Placental pericyte (primary cell): ENCODE measurements around the gene STAT5B. TPM values are rescaled to one million over a fixed set of nuclear protein-coding genes. Genes with fewer than 3 reads are reported as not detected.

Experiments
- total RNA-seq: library from RNA; depleted of rRNA; stranded (reverse); fragments of >200 nt; gene quantifications from 2 replicates; pipeline ENCODE4 v1.2.3, GENCODE V29; 2012

STAT5B gene
- total RNA-seq, result 24.5 and 28.9 TPM in 2 replicates

DNA sequence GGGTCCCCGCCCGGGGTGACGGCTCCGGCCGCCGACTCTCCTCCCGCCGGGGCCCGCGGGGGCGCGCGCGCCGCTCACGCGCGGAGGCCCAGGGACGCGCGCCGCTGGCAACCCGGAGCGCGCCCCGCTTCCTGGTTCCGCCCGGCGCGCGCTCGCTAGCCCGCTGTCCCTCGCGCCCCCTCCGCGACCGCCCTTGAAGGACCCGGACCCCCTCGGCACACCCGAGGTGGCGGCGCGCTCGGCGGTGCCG lies at the start of gene STAT5B:
TSS of gene STAT5B (minus strand) at position 33 of the 250 bp plus-strand sequence. CDS start 44,264 bp downstream, outside the sequence.

GRCh38 chr17:42287977-42288802 lies 12.0 kb upstream of the STAT5B start, which contains the start of gene STAT5A:
STAT5A (plus strand) TSS chr17:42288498; CDS start chr17:42289412, 914 bp downstream.

DNA sequence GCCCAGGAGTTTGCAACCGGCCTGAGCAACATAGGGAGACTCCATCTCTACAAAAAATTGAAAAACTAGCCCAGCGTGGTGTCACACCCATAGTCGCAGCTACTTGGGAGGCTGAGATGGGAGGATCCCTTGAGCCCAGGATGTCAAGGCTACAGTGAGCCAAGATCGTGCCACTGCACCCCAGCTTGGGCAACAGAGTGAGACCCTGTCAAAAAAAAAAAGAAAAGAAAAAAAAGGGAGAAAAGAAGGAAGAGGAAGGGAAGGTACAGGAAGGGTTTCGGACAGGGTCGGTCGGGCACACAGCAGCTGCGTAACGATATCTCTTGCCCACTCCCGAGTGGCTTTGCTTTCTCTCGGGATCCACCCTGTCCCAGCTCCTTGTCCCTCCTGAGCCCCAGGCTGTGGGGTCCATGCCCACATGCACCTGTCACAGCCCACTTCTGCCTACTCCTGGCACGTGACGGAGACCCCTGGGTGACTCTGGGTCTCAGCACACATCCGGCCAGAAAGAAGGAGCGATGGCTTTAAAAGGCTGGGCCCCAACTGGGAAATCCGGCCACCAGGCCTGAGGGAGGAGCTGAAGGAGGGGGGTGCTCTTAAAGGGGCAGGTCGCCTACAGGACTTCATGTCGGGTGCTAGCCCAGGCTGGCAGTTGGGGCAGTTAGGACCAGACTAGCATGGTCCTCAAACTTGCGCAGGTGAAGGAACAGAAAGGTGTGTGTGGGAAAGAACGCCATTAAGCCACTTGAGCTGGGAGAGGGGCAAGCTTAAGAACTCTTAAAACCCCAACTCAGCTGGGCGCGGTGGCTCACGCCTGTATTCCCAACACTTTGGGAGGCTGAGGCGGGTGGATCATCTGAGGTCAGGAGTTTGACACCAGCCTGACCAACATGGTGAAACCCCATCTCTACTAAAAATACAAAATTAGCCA lies 82.0 kb downstream of the STAT5B start, which contains the start of gene GHDC:
TSS of gene GHDC (minus strand) at position 526 of the 931 bp plus-strand sequence. CDS start 913 bp downstream, outside the sequence.

DNA sequence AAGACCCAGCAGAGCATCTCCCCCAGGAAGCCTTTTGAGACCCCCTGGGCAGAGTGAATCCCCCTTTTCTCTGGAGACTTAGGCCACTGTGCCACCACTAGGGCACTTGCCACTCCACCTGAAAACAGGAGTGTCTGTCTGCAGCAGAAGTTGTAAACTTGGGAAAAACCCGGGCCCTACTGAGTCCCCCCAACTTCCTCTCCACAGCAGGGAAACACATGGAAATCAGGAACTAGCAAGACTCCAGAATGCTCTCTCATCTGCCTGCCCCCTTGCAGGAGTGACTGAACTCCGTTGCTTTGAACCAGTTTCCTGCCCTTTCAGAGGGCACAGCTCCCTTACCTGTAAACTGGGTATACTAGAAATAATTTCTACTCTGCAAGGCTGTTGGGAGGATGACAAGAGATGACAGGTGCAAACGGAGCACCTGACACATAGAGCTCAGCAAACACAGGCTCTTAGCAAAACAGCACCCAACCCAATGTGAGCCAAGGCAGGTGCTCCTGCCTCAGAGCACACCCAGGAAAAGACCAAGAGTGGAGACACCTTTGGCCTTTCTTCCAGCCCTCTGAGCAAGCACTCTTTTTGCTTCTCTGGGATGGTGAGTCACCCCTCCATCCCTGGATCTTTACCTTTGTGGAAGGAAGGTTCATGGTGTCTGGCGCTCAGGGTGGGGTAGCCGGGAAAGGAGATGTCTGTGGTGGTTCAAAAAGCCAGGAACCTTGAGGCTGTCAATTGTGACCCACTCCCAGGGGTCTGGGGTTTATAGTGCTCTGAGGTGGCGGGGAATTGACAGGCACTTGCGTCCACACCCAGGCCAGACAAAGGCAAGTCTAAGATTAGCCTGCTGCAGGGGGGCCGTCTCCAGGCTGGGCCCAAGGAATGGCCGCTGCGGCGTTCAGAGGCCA lies 91.2 kb downstream of the STAT5B start, which contains the start of gene HCRT:
TSS of gene HCRT (minus strand) at position 740 of the 908 bp plus-strand sequence. CDS start at position 653, 87 bp downstream.

GRCh38 chr17:42180922-42181850 lies 95.0 kb downstream of the STAT5B start, which contains the start of gene KCNH4:
KCNH4 (minus strand) TSS chr17:42181142; CDS start chr17:42180945, 197 bp downstream.

Other genes with a start within 250 kb of the STAT5B start
- under 0.01 and 0.22 TPM in 2 replicates for gene C17orf113, start 225.8 kb downstream of the STAT5B start, total RNA-seq
- not detected in 2 replicates for gene ZNF385C, start 177.9 kb downstream of the STAT5B start, total RNA-seq
- gene DHX58, start 163.7 kb downstream of the STAT5B start, total RNA-seq, result 9.6 and 21.2 TPM in 2 replicates
- 7.2 and 15.7 TPM in 2 replicates for gene KAT2A, start 155.0 kb downstream of the STAT5B start, total RNA-seq
- not detected in 2 replicates for gene HSPB9, start 153.6 kb downstream of the STAT5B start, total RNA-seq
- 89.5 and 141 TPM in 2 replicates for gene RAB5C, start 121.4 kb downstream of the STAT5B start, total RNA-seq
- gene KCNH4, start 95.2 kb downstream of the STAT5B start, total RNA-seq, result not detected in 2 replicates
- not detected in 2 replicates for gene HCRT, start 90.9 kb downstream of the STAT5B start, total RNA-seq
- gene GHDC, start 81.9 kb downstream of the STAT5B start, total RNA-seq, result 15.6 and 21.0 TPM in 2 replicates
- 4.6 and 7.7 TPM in 2 replicates for gene STAT5A, start 12.1 kb upstream of the STAT5B start, total RNA-seq
- gene STAT3, start 112.1 kb upstream of the STAT5B start, total RNA-seq, result 101 and 119 TPM in 2 replicates
- gene CAVIN1, start 146.9 kb upstream of the STAT5B start, total RNA-seq, result 437 and 1,037 TPM in 2 replicates
- 58.6 and 65.2 TPM in 2 replicates for gene ATP6V0A1, start 182.5 kb upstream of the STAT5B start, total RNA-seq